PC-9 (cell line): ENCODE data around the gene ARHGAP8.

Experiments
- EZH2 ChIP-seq: fragments of 200-600 bp; sonication (generic); IDR thresholded peaks from 2 replicates; pipeline ENCODE4 v1.8.0; 2017; ENCODE audit warnings: antibody characterized with exemption, low read depth
- TF ChIP-seq, protein P1 (sequence below): fragments of 200-600 bp; sonication (generic); conservative IDR thresholded peaks from 2 replicates; pipeline ENCODE4 v1.6.1; 2017; ENCODE audit warnings: mixed run types, antibody characterized with exemption, mild to moderate bottlenecking, moderate library complexity

DNA sequence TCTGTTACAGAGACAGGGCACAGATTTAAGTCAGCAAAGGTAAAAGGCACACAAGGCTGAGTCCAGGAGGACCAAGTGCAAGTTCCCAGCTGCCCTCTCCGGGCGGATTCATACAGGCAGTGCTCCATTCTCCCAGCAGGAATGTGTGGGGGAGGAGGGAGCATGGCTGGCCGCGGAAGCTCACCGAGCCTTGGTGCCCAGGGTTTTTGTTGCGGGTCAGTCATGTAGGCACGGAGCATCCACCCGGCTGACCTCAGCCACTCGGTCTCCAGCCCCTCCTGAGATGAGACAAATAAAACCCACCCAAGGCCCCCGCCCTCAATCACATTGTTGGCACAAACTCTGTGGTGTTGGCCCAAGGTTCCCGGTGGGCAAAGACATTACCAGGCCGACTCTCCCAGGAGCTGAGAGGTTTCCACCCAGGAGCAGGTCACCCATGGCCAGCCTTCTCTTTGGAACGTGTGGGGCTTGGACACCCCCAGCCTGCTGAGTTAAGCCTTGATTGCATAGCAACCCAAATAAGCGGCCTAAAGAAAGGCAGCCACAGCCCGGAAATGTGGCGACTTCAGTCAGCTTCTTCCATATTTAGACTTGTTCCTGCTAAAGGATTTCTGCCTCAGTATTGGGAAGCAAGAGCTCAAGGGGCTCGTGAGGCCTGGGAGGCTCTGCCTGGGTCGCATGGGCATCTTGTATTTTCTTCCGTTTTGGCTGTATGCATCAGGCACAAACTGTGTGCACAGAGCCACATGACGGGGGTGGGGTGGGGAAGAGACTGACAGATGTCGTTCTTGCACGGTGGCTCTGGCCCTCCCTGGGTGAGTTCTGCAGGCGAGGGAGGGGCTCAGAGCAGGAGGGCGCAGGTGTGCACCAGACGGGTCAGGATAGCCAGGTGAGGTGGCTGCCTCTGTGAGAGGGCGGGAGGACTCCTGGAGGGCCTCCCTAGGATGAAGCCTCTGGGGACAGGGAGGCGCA is 63.0 kb downstream of the ARHGAP8 start:
- TF ChIP-seq, protein P1, sequence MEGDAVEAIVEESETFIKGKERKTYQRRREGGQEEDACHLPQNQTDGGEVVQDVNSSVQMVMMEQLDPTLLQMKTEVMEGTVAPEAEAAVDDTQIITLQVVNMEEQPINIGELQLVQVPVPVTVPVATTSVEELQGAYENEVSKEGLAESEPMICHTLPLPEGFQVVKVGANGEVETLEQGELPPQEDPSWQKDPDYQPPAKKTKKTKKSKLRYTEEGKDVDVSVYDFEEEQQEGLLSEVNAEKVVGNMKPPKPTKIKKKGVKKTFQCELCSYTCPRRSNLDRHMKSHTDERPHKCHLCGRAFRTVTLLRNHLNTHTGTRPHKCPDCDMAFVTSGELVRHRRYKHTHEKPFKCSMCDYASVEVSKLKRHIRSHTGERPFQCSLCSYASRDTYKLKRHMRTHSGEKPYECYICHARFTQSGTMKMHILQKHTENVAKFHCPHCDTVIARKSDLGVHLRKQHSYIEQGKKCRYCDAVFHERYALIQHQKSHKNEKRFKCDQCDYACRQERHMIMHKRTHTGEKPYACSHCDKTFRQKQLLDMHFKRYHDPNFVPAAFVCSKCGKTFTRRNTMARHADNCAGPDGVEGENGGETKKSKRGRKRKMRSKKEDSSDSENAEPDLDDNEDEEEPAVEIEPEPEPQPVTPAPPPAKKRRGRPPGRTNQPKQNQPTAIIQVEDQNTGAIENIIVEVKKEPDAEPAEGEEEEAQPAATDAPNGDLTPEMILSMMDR: no peak
- no peak for TF ChIP-seq EZH2
